ENCODE measurements around the gene GRIA3. TPM values are rescaled to one million over a fixed set of nuclear protein-coding genes. Genes with fewer than 3 reads are reported as not detected.

The GRIA3 gene
- total RNA-seq, 1 experiment from 2014 or later: not detected

- Histone ChIP-seq H4K20me1 (ENCODE audit: insufficient read depth) (no peaks in the 10 kb centered on the region), H3K9me2 (ENCODE audit: insufficient read depth) (no peaks in the 10 kb centered on the region), H3K4me3 (no peak overlapping the region), H3K9me3 (ENCODE audit: insufficient read depth, low read depth) (no peaks in the 10 kb centered on the region), H3K36me3 (ENCODE audit: low read depth) (no peaks in the 10 kb centered on the region), H3K79me2 (ENCODE audit: low read depth) (no peaks in the 10 kb centered on the region), H3K4me1 (replicated peaks; ENCODE audit: insufficient read depth) (no peaks in the 10 kb centered on the region), H3K27ac (no peak overlapping the region), H3K4me2 (no peak overlapping the region), H3K27me3 (ENCODE audit: insufficient read depth, low read depth) (no peaks in the 10 kb centered on the region), H3F3A (ENCODE audit: insufficient read depth, low read depth) (no peaks in the 10 kb centered on the region), H2AFZ (no peak overlapping the region)
- no peak for TF ChIP-seq EZH2 (IDR thresholded peaks at IDR 0.05; ENCODE audit: low read depth)
- no peak for TF ChIP-seq CTCF (conservative IDR thresholded peaks at IDR 0.05)
- CTCF ChIA-PET: no interaction called here
- no peak for DNase-seq
- POLR2A ChIA-PET (ENCODE audit: unreplicated experiment): no interaction called here
- no TSS peak for BruUV-seq (replicated peaks)
- intact Hi-C loops (cut with micrococcal nuclease; ENCODE audit: unreplicated experiment): no loop called here
Observed at GRCh38 chrX:123260920-123261418, 76.9 kb downstream of the GRIA3 start.

- Histone ChIP-seq H3F3A (ENCODE audit: insufficient read depth, low read depth) (no peaks in the 10 kb centered on the region), H3K27me3 (ENCODE audit: insufficient read depth, low read depth) (no peaks in the 10 kb centered on the region), H3K4me3 (no peak overlapping the region), H3K9me2 (ENCODE audit: insufficient read depth) (no peaks in the 10 kb centered on the region), H3K4me1 (replicated peaks; ENCODE audit: insufficient read depth) (no peaks in the 10 kb centered on the region), H3K36me3 (ENCODE audit: low read depth) (no peaks in the 10 kb centered on the region), H4K20me1 (ENCODE audit: insufficient read depth) (no peaks in the 10 kb centered on the region), H3K79me2 (ENCODE audit: low read depth) (no peaks in the 10 kb centered on the region), H3K27ac (no peak overlapping the region), H3K4me2 (no peak overlapping the region), H3K9me3 (ENCODE audit: insufficient read depth, low read depth) (no peaks in the 10 kb centered on the region), H2AFZ (no peak overlapping the region)
- TF ChIP-seq CTCF (conservative IDR thresholded peaks at IDR 0.05): no peak
- no peak for TF ChIP-seq EZH2 (IDR thresholded peaks at IDR 0.05; ENCODE audit: low read depth)
- no TSS peak for BruUV-seq (replicated peaks)
- CTCF ChIA-PET: no interaction called here
- no peak for DNase-seq
- intact Hi-C loops (cut with micrococcal nuclease; ENCODE audit: unreplicated experiment): no loop called here
- POLR2A ChIA-PET (ENCODE audit: unreplicated experiment): no interaction called here
Observed at GRCh38 chrX:123263270-123263669, 79.2 kb downstream of the GRIA3 start.

- Histone ChIP-seq H3K9me3 (ENCODE audit: insufficient read depth, low read depth) (no peaks in the 10 kb centered on the region), H3K27ac (no peak overlapping the region), H3K79me2 (ENCODE audit: low read depth) (no peaks in the 10 kb centered on the region), H3K36me3 (ENCODE audit: low read depth) (no peaks in the 10 kb centered on the region), H3K4me1 (replicated peaks; ENCODE audit: insufficient read depth) (no peaks in the 10 kb centered on the region), H3K27me3 (ENCODE audit: insufficient read depth, low read depth) (no peaks in the 10 kb centered on the region), H3K4me3 (no peak overlapping the region), H3F3A (ENCODE audit: insufficient read depth, low read depth) (no peaks in the 10 kb centered on the region), H3K4me2 (no peak overlapping the region), H2AFZ (no peak overlapping the region), H4K20me1 (ENCODE audit: insufficient read depth) (no peaks in the 10 kb centered on the region), H3K9me2 (ENCODE audit: insufficient read depth) (no peaks in the 10 kb centered on the region)
- ChIA-PET CTCF (no interaction called here), POLR2A (ENCODE audit: unreplicated experiment) (no interaction called here)
- no peak for DNase-seq
- no peak for TF ChIP-seq CTCF (conservative IDR thresholded peaks at IDR 0.05)
- intact Hi-C loops (cut with micrococcal nuclease; ENCODE audit: unreplicated experiment): no loop called here
- no TSS peak for BruUV-seq (replicated peaks)
Observed at GRCh38 chrX:123263747-123264146, 79.7 kb downstream of the GRIA3 start.

All from PC-9 (cell line).